Upper lobe of left lung (tissue), 4 donors: ENCODE results near the gene R3HDM2.

Source experiments
- POLR2A ChIP-seq, 4 donors: fragments of 450-650 bp; IDR thresholded peaks; one replicate each; pipeline ENCODE4 v1.5.1; 2016 to 2017; ENCODE audit warnings: antibody characterized with exemption in 4 of 4, mild to moderate bottlenecking in 2 of 4
- POLR2AphosphoS5 ChIP-seq, 2 donors: sonication (generic); formaldehyde crosslinking; IDR thresholded peaks; one replicate each; pipeline ENCODE4 v1.5.1; 2017; ENCODE audit warnings: antibody characterized with exemption in 2 of 2
- TF ChIP-seq, protein P1 (sequence below), 6 experiments: fragments of 450-650 bp in 4 of 6; fragments of 200-600 bp in 2 of 6; sonication (generic) in 2 of 6; IDR thresholded peaks; one replicate each; pipeline ENCODE4 v1.5.1; 2016 to 2019; ENCODE audit warnings: antibody characterized with exemption in 6 of 6

DNA sequence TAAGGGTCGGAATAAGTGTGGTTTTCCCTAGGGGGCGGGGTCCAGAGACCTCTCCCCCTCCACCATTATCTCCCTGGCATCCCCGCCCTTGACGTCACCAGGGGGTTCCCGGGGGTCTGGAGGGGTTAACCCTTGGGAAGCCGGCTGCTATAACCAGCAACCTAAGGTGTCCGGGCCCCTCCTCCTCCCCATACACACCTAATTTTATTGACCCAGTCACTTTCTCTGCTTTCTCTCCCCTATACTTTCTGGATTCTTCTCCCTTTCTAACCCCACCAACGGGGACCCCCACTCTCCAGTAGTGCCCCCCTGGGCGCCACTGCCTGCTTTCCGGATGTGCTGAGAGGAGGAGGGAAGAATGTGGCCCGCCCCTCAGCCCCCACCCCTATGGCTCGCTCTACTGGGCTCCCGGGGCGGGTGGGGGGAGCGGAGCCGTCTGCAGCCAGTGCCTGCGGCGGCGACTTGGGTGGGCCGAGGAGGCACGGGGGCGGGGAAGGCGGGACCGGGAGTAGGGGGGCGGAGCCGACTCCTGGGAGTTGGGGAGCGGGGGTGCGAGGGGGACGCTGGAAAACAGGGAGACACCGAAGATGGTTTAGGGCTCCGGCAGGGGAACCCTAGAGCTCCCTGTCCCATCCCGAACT lies 30.6 kb upstream of the R3HDM2 start:
- TF ChIP-seq, protein P1, sequence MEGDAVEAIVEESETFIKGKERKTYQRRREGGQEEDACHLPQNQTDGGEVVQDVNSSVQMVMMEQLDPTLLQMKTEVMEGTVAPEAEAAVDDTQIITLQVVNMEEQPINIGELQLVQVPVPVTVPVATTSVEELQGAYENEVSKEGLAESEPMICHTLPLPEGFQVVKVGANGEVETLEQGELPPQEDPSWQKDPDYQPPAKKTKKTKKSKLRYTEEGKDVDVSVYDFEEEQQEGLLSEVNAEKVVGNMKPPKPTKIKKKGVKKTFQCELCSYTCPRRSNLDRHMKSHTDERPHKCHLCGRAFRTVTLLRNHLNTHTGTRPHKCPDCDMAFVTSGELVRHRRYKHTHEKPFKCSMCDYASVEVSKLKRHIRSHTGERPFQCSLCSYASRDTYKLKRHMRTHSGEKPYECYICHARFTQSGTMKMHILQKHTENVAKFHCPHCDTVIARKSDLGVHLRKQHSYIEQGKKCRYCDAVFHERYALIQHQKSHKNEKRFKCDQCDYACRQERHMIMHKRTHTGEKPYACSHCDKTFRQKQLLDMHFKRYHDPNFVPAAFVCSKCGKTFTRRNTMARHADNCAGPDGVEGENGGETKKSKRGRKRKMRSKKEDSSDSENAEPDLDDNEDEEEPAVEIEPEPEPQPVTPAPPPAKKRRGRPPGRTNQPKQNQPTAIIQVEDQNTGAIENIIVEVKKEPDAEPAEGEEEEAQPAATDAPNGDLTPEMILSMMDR (IDR thresholded peaks at IDR 0.05) = no peak
- TF ChIP-seq POLR2AphosphoS5 (IDR thresholded peaks at IDR 0.05) = no peak
- TF ChIP-seq POLR2A (IDR thresholded peaks at IDR 0.05) = no peak
